ENCODE results near the gene ADCK1. TPM values are rescaled to one million over a fixed set of nuclear protein-coding genes. Genes with fewer than 3 reads are reported as not detected.

The ADCK1 gene
- total RNA-seq, 2 donors from 2014 or later: 7.4 to 12.1 TPM

GRCh38 chr14:77859934-77860570 is 60.1 kb downstream of the ADCK1 start:
- Histone ChIP-seq H3K36me3 (no peaks in the 10 kb centered on the region), H3K4me3 (no peak overlapping the region), H3K4me1 (no peaks in the 10 kb centered on the region), H3K9me3 (no peaks in the 10 kb centered on the region), H3K27me3 (no peaks in the 10 kb centered on the region), H3K9ac (ENCODE audit: low read depth in 2 of 2, low read length in 2 of 2) (no peak overlapping the region), H3K27ac (no peak overlapping the region)
- intact Hi-C loops (cut with DNase I): no loop called here
- DNase-seq: no peak
- TF ChIP-seq, protein P1, sequence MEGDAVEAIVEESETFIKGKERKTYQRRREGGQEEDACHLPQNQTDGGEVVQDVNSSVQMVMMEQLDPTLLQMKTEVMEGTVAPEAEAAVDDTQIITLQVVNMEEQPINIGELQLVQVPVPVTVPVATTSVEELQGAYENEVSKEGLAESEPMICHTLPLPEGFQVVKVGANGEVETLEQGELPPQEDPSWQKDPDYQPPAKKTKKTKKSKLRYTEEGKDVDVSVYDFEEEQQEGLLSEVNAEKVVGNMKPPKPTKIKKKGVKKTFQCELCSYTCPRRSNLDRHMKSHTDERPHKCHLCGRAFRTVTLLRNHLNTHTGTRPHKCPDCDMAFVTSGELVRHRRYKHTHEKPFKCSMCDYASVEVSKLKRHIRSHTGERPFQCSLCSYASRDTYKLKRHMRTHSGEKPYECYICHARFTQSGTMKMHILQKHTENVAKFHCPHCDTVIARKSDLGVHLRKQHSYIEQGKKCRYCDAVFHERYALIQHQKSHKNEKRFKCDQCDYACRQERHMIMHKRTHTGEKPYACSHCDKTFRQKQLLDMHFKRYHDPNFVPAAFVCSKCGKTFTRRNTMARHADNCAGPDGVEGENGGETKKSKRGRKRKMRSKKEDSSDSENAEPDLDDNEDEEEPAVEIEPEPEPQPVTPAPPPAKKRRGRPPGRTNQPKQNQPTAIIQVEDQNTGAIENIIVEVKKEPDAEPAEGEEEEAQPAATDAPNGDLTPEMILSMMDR (IDR thresholded peaks at IDR 0.05): no peak

DNA sequence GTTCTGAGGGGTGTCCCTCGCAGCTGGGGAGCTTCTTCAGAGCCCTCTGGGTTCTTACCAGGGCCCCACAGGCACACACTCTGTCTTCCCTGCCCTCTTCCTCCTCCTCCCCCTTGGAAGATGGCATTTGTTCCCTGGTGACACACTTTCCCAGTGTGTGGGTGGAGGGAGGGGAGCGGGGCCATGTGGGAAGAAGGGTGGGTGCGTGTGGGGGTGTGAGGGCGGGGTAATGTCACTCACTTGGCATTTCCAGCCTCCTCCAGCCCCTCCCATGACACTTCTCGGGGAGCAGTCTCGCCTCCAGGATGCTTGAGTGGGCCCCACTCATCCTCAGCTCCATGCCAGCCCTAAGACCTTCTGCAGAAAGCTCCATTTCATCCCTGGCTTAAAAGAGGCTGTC is 61.3 kb downstream of the ADCK1 start:
- Histone ChIP-seq H3K9me3 (no peaks in the 10 kb centered on the region), H3K27ac (no peak overlapping the region), H3K9ac (ENCODE audit: low read depth in 2 of 2, low read length in 2 of 2) (no peak overlapping the region), H3K4me3 (no peak overlapping the region), H3K27me3 (no peaks in the 10 kb centered on the region), H3K4me1 (no peaks in the 10 kb centered on the region), H3K36me3 (no peaks in the 10 kb centered on the region)
- TF ChIP-seq, protein P1 (IDR thresholded peaks at IDR 0.05): no peak
- no peak for DNase-seq
- intact Hi-C loops (cut with DNase I): no loop called here

DNA sequence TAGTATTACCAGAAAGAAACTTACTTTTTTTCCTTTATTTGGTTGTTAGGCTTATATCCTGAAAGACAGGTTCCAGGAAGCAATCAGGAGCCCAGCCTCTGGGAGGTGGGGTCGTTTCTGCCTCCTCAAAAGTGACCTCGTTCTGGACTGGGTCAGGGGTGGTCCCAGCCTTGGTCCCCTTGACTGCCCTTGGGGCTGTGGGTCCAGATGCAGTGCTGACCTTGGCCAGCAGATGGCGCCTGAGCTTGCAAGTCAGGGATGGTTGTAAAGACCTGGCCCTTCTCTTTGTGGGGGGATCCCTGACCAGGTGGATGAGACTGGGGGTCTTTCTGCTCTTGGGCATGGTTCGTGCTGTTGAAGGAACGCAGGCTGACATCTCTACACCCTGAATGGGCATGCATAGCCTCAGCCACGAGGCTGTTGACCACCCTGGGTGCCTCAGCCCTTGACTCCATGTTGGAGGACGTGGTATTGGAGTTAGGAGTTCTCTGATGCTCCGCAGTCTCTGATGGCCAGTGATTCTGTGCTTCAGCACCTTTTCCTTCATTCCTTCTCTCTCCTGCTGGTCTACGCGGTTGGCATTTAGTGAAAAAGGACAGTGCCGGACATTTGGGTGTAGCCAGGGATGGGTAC is 62.4 kb downstream of the ADCK1 start:
- H3K4me3 ChIP-seq: no peak overlapping the region
- no peak overlapping the region for H3K27ac ChIP-seq
- H3K4me1 ChIP-seq: no peaks in the 10 kb centered on the region
- no peak overlapping the region for H3K9ac ChIP-seq (ENCODE audit: low read depth in 2 of 2, low read length in 2 of 2)
- H3K27me3 ChIP-seq: no peaks in the 10 kb centered on the region
- H3K36me3 ChIP-seq: no peaks in the 10 kb centered on the region
- no peaks in the 10 kb centered on the region for H3K9me3 ChIP-seq
- peak; percentile 82 for DNase-seq
- TF ChIP-seq, protein P1 (IDR thresholded peaks at IDR 0.05): peak; percentile 95
- intact Hi-C loops (cut with DNase I): no loop called here

- intact Hi-C loops (cut with DNase I): no loop called here
- no peaks in the 10 kb centered on the region for H3K9me3 ChIP-seq
- H3K36me3 ChIP-seq: no peaks in the 10 kb centered on the region
- no peak overlapping the region for H3K9ac ChIP-seq (ENCODE audit: low read depth in 2 of 2, low read length in 2 of 2)
- H3K4me1 ChIP-seq: no peaks in the 10 kb centered on the region
- H3K27ac ChIP-seq: no peak overlapping the region
- no peaks in the 10 kb centered on the region for H3K27me3 ChIP-seq
- TF ChIP-seq, protein P1 (IDR thresholded peaks at IDR 0.05): no peak
- no peak for DNase-seq
- H3K4me3 ChIP-seq: no peak overlapping the region
Measured at GRCh38 chr14:77864085-77864484, 64.2 kb downstream of the ADCK1 start.

- H3K9me3 ChIP-seq: no peaks in the 10 kb centered on the region
- H3K27ac ChIP-seq: no peak overlapping the region
- DNase-seq: no peak
- TF ChIP-seq, protein P1 (IDR thresholded peaks at IDR 0.05): no peak
- no peaks in the 10 kb centered on the region for H3K27me3 ChIP-seq
- H3K4me1 ChIP-seq: no peaks in the 10 kb centered on the region
- no peak overlapping the region for H3K4me3 ChIP-seq
- H3K9ac ChIP-seq (ENCODE audit: low read depth in 2 of 2, low read length in 2 of 2): no peak overlapping the region
- H3K36me3 ChIP-seq: no peaks in the 10 kb centered on the region
- intact Hi-C loops (cut with DNase I): no loop called here
Measured at GRCh38 chr14:77864580-77864979, 64.7 kb downstream of the ADCK1 start.
